Activated CD4-positive, alpha-beta T cell treated with anti-CD3 and anti-CD28 coated beads for 1 hour (primary cell): ENCODE results near the gene CCNF.
"Not testable (repeated sequence)": the region's sequence is repeated elsewhere in the genome, so short reads cannot be mapped to it uniquely, and the experiment has no call there.

ENCODE experiments used
- DNase-seq: peaks from one replicate; pipeline ENCODE4 v3.0.0-alpha.2; 2020

Gene CCNF

GRCh38 chr16:2472885-2473445, 43.7 kb downstream of the CCNF start:
- no peak for DNase-seq

- DNase-seq = no peak
Measured at GRCh38 chr16:2473446-2473926, 44.2 kb downstream of the CCNF start.

- peak; percentile 53 for DNase-seq
Measured at GRCh38 chr16:2473999-2474876, 45.0 kb downstream of the CCNF start.

GRCh38 chr16:2474877-2475412, 45.7 kb downstream of the CCNF start, which contains the start of gene TBC1D24:
TBC1D24 (plus strand) TSS chr16:2475127; CDS start chr16:2496149, 21,022 bp downstream.
- DNase-seq = peak; percentile 67

- DNase-seq = peak; percentile 30
Measured at GRCh38 chr16:2475413-2476344, 46.4 kb downstream of the CCNF start.

- DNase-seq = no peak
Measured at GRCh38 chr16:2476345-2476720, 47.1 kb downstream of the CCNF start.

- DNase-seq = no peak
Measured at GRCh38 chr16:2476741-2477140, 47.5 kb downstream of the CCNF start.

GRCh38 chr16:2477327-2477726, 48.1 kb downstream of the CCNF start:
- no peak for DNase-seq

- DNase-seq = no peak
Measured at GRCh38 chr16:2478279-2478678, 49.0 kb downstream of the CCNF start.

- not testable (repeated sequence) for DNase-seq
Measured at GRCh38 chr16:2479996-2480395, 50.7 kb downstream of the CCNF start.

- DNase-seq = no peak
Measured at GRCh38 chr16:2480948-2481347, 51.7 kb downstream of the CCNF start.

- no peak for DNase-seq
Measured at GRCh38 chr16:2481676-2482075, 52.4 kb downstream of the CCNF start.

GRCh38 chr16:2482249-2482648, 53.0 kb downstream of the CCNF start:
- DNase-seq = no peak

- no peak for DNase-seq
Measured at GRCh38 chr16:2482708-2483534, 53.7 kb downstream of the CCNF start.

GRCh38 chr16:2483939-2484897, 55.0 kb downstream of the CCNF start:
- no peak for DNase-seq

- no peak for DNase-seq
Measured at GRCh38 chr16:2484898-2485508, 55.8 kb downstream of the CCNF start.

- no peak for DNase-seq
Measured at GRCh38 chr16:2485811-2486507, 56.7 kb downstream of the CCNF start.

- peak; percentile 73 for DNase-seq
Measured at GRCh38 chr16:2486645-2487516, 57.6 kb downstream of the CCNF start.

- DNase-seq = no peak
Measured at GRCh38 chr16:2487517-2487842, 58.2 kb downstream of the CCNF start.
